ENCODE measurements around the gene DYRK2.

DYRK2 gene

DNA sequence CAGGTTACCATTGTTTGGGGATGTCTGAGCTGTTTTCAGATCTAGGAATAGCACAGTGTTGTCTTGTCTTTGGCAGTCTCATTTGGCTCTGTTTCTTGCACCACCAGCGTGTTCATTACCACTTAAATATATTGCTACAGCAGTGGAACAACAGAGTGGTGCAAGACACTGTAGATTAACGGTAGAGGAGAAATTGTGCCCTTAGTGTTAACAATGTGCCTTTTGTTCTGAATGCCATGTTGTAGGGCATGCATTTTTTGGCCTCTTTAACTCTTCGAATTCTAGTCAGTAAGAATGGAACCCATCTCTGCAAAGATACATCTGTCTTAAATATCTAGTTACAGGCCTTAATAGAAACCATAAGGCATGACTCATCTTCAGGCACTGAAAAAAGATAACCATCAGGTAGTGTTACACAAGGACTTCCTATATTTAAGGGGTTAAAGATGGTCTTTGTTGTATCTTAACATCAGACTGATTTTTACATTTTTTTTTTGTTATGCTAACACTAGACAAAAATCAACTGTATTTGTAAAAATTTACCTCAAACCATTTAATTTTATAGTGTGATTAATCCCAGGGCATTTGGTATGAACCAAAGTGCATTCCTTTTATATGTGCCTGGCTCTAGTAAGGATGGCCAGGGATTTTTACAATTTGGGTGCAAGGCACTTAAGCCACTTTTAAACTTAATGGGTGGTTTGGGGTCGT is 12.9 kb downstream of the DYRK2 start:
- Histone ChIP-seq H3K18ac (ENCODE audit: low read length) (no peak overlapping the region), H3K56ac (ENCODE audit: low read length) (no peak overlapping the region), H3K79me1 (ENCODE audit: low read length) (peaks cover 11% of the 10 kb centered on the region), H2BK5ac (ENCODE audit: low read length) (no peak overlapping the region), H3K4me1 (ENCODE audit: control insufficient read depth, low read depth, low read length) (no peaks in the 10 kb centered on the region), H3K4ac (ENCODE audit: low read depth, low read length) (no peak overlapping the region), H4K8ac (ENCODE audit: low read depth, low read length) (no peak overlapping the region), H2AK5ac (ENCODE audit: low read length) (no peak overlapping the region), H3K27ac (ENCODE audit: low read depth, low read length) (no peak overlapping the region), H3K9ac (ENCODE audit: low read length) (no peak overlapping the region), H2BK15ac (replicated peaks; ENCODE audit: low read depth) (no peak overlapping the region), H4K5ac (ENCODE audit: low read length) (no peak overlapping the region), H3K23ac (ENCODE audit: low read length) (no peak overlapping the region), H3K27me3 (ENCODE audit: insufficient read depth, low read length, poor library complexity) (no peaks in the 10 kb centered on the region), H3K36me3 (ENCODE audit: control insufficient read depth, insufficient read depth, low read length) (peaks cover 8% of the 10 kb centered on the region), H2BK120ac (ENCODE audit: low read depth, low read length) (no peak overlapping the region), H3K79me2 (ENCODE audit: control insufficient read depth, insufficient read depth, low read length) (peaks cover 40% of the 10 kb centered on the region), H3K4me3 (ENCODE audit: low read length) (no peak overlapping the region), H3K4me2 (ENCODE audit: low read length) (no peak overlapping the region)
- no CpG with 5 or more reads among the region's 4 CpGs for WGBS (ENCODE audit: extremely low coverage, insufficient coverage, low lambda C conversion rate)
- DNase-seq: peak; percentile 19

DNA sequence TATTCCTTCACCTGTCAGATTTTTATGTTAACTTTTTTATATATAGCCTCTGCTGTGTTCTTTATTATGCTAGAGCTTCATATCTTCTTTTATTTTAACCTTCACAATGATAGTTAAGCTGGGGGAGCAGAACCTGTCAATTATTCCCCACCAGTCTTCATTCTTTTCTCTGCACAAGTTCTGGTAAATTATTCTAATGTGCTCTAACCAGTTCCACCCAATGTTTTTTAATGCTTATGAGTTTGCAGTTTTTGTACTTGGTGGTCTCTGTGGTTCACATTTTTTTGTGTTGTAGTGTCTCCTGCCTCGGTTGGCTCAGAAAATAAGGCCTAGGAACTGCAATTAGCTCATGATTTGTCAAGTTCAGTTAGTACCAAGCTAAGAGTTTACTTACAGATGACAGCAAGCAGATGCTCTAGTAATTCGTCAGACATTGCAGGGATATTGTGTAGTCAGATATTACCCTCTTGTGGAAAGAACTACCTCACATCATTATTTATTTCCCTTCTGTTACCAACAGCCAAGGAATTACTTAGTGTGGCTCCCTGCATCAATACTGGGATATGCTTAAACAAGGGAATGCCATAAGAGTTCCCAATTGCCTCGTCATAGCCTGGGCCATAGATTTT is 14.5 kb downstream of the DYRK2 start:
- Histone ChIP-seq H2AK5ac (ENCODE audit: low read length) (no peak overlapping the region), H3K4me2 (ENCODE audit: low read length) (no peak overlapping the region), H3K4me3 (ENCODE audit: low read length) (no peak overlapping the region), H2BK5ac (ENCODE audit: low read length) (no peak overlapping the region), H4K5ac (ENCODE audit: low read length) (no peak overlapping the region), H3K4ac (ENCODE audit: low read depth, low read length) (no peak overlapping the region), H3K27ac (ENCODE audit: low read depth, low read length) (no peak overlapping the region), H3K18ac (ENCODE audit: low read length) (no peak overlapping the region), H3K56ac (ENCODE audit: low read length) (no peak overlapping the region), H3K23ac (ENCODE audit: low read length) (peak overlapping the region; percentile 15), H3K79me2 (ENCODE audit: control insufficient read depth, insufficient read depth, low read length) (peaks cover 24% of the 10 kb centered on the region), H3K9ac (ENCODE audit: low read length) (no peak overlapping the region), H3K79me1 (ENCODE audit: low read length) (peaks cover 8% of the 10 kb centered on the region), H3K27me3 (ENCODE audit: insufficient read depth, low read length, poor library complexity) (no peaks in the 10 kb centered on the region), H2BK120ac (ENCODE audit: low read depth, low read length) (no peak overlapping the region), H3K36me3 (ENCODE audit: control insufficient read depth, insufficient read depth, low read length) (peaks cover 5% of the 10 kb centered on the region), H2BK15ac (replicated peaks; ENCODE audit: low read depth) (no peak overlapping the region), H4K8ac (ENCODE audit: low read depth, low read length) (no peak overlapping the region), H3K4me1 (ENCODE audit: control insufficient read depth, low read depth, low read length) (no peaks in the 10 kb centered on the region)
- no CpG with 5 or more reads among the region's 3 CpGs for WGBS (ENCODE audit: extremely low coverage, insufficient coverage, low lambda C conversion rate)
- DNase-seq: no peak

DNA sequence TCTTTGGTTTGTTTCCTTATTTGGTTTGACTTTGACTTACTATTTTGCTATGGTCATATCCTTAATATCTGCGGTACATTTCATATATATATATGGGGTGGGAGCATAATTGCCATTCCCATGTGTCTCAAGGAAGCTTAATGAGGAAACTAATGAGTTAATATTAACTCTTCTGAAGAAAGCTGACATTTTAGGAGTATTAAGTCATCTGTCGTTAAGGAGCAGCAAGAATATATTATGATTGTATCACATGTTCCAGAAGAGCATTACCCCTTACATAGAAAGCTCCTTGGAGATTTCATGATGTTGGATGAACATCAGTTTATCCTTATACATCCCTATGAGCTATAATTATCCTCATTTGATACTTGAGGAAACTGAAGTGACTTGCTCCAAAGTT is 15.6 kb downstream of the DYRK2 start:
- no peak overlapping the region for H3K27ac ChIP-seq (ENCODE audit: low read depth, low read length)
- no peak overlapping the region for H3K4ac ChIP-seq (ENCODE audit: low read depth, low read length)
- no peak overlapping the region for H3K56ac ChIP-seq (ENCODE audit: low read length)
- H3K79me1 ChIP-seq (ENCODE audit: low read length): peaks cover 6% of the 10 kb centered on the region
- no peak overlapping the region for H2AK5ac ChIP-seq (ENCODE audit: low read length)
- peaks cover 1% of the 10 kb centered on the region for H3K36me3 ChIP-seq (ENCODE audit: control insufficient read depth, insufficient read depth, low read length)
- no peak for DNase-seq
- no peak overlapping the region for H2BK5ac ChIP-seq (ENCODE audit: low read length)
- no peak overlapping the region for H3K23ac ChIP-seq (ENCODE audit: low read length)
- H4K5ac ChIP-seq (ENCODE audit: low read length): no peak overlapping the region
- no CpG with 5 or more reads among the region's 2 CpGs for WGBS (ENCODE audit: extremely low coverage, insufficient coverage, low lambda C conversion rate)
- H3K79me2 ChIP-seq (ENCODE audit: control insufficient read depth, insufficient read depth, low read length): peaks cover 14% of the 10 kb centered on the region
- H3K4me1 ChIP-seq (ENCODE audit: control insufficient read depth, low read depth, low read length): no peaks in the 10 kb centered on the region
- no peaks in the 10 kb centered on the region for H3K27me3 ChIP-seq (ENCODE audit: insufficient read depth, low read length, poor library complexity)
- no peak overlapping the region for H4K8ac ChIP-seq (ENCODE audit: low read depth, low read length)
- no peak overlapping the region for H2BK15ac ChIP-seq (replicated peaks; ENCODE audit: low read depth)
- no peak overlapping the region for H3K4me2 ChIP-seq (ENCODE audit: low read length)
- no peak overlapping the region for H3K4me3 ChIP-seq (ENCODE audit: low read length)
- no peak overlapping the region for H3K9ac ChIP-seq (ENCODE audit: low read length)
- no peak overlapping the region for H2BK120ac ChIP-seq (ENCODE audit: low read depth, low read length)
- H3K18ac ChIP-seq (ENCODE audit: low read length): no peak overlapping the region

DNA sequence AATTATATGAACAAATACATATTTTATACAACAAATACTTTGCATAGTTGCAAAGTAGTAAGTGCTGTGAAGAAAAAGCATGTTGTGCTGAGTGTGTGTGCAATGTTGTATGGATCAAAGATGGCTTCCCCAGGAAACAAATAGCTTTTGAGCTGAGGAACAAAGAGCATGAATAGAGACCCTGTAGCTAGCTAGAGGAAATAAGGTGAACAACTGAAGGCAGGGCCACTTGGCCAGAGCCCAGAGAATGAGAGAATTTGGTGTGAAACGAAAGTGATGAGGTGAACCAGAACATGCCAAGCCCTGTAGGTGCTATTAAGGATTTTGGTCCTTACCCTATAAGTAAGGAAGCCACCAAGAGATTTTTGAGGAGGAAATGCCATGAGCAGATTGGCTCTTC is 17.1 kb downstream of the DYRK2 start:
- peaks cover 8% of the 10 kb centered on the region for H3K79me2 ChIP-seq (ENCODE audit: control insufficient read depth, insufficient read depth, low read length)
- no peak overlapping the region for H4K8ac ChIP-seq (ENCODE audit: low read depth, low read length)
- H3K27ac ChIP-seq (ENCODE audit: low read depth, low read length): no peak overlapping the region
- peaks cover 6% of the 10 kb centered on the region for H3K79me1 ChIP-seq (ENCODE audit: low read length)
- no peak for DNase-seq
- H2AK5ac ChIP-seq (ENCODE audit: low read length): no peak overlapping the region
- H3K27me3 ChIP-seq (ENCODE audit: insufficient read depth, low read length, poor library complexity): no peaks in the 10 kb centered on the region
- H2BK5ac ChIP-seq (ENCODE audit: low read length): no peak overlapping the region
- no peaks in the 10 kb centered on the region for H3K4me1 ChIP-seq (ENCODE audit: control insufficient read depth, low read depth, low read length)
- no peak overlapping the region for H3K9ac ChIP-seq (ENCODE audit: low read length)
- peaks cover 1% of the 10 kb centered on the region for H3K36me3 ChIP-seq (ENCODE audit: control insufficient read depth, insufficient read depth, low read length)
- H3K23ac ChIP-seq (ENCODE audit: low read length): no peak overlapping the region
- no peak overlapping the region for H2BK120ac ChIP-seq (ENCODE audit: low read depth, low read length)
- no peak overlapping the region for H3K56ac ChIP-seq (ENCODE audit: low read length)
- H3K4me3 ChIP-seq (ENCODE audit: low read length): no peak overlapping the region
- H2BK15ac ChIP-seq (replicated peaks; ENCODE audit: low read depth): no peak overlapping the region
- no peak overlapping the region for H4K5ac ChIP-seq (ENCODE audit: low read length)
- WGBS (ENCODE audit: extremely low coverage, insufficient coverage, low lambda C conversion rate): no CpG with 5 or more reads among the region's 1 CpG
- H3K4me2 ChIP-seq (ENCODE audit: low read length): no peak overlapping the region
- no peak overlapping the region for H3K18ac ChIP-seq (ENCODE audit: low read length)
- no peak overlapping the region for H3K4ac ChIP-seq (ENCODE audit: low read depth, low read length)

DNA sequence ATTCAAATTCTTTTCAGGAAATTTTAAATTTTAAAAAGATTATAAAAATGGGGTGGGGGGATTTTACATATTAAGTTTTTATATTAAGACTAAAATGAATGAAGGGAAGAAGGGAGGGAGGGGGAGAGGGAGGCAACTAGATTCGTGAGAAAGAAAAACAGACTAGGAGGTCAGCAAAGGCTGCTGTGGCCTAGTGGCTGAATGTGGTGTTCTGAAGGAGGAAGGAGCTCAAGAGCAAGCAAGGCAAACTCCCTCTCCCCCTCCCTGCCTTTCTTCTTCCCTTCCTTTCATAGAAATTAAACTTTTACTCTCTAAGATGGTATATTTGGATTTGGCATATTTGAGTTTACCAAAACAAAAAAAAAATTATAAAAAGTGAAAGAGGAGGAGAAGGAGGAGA is 18.1 kb downstream of the DYRK2 start:
- no peak overlapping the region for H2BK120ac ChIP-seq (ENCODE audit: low read depth, low read length)
- no peak overlapping the region for H2BK15ac ChIP-seq (replicated peaks; ENCODE audit: low read depth)
- peak; percentile 21 for DNase-seq
- no peak overlapping the region for H4K8ac ChIP-seq (ENCODE audit: low read depth, low read length)
- no peak overlapping the region for H3K4me3 ChIP-seq (ENCODE audit: low read length)
- H2BK5ac ChIP-seq (ENCODE audit: low read length): no peak overlapping the region
- H3K4me2 ChIP-seq (ENCODE audit: low read length): no peak overlapping the region
- no peaks in the 10 kb centered on the region for H3K36me3 ChIP-seq (ENCODE audit: control insufficient read depth, insufficient read depth, low read length)
- H3K27me3 ChIP-seq (ENCODE audit: insufficient read depth, low read length, poor library complexity): no peaks in the 10 kb centered on the region
- H3K56ac ChIP-seq (ENCODE audit: low read length): no peak overlapping the region
- no peak overlapping the region for H3K23ac ChIP-seq (ENCODE audit: low read length)
- H3K9ac ChIP-seq (ENCODE audit: low read length): no peak overlapping the region
- H3K27ac ChIP-seq (ENCODE audit: low read depth, low read length): no peak overlapping the region
- H3K4ac ChIP-seq (ENCODE audit: low read depth, low read length): no peak overlapping the region
- no peak overlapping the region for H4K5ac ChIP-seq (ENCODE audit: low read length)
- no CpG with 5 or more reads among the region's 1 CpG for WGBS (ENCODE audit: extremely low coverage, insufficient coverage, low lambda C conversion rate)
- peaks cover 3% of the 10 kb centered on the region for H3K79me1 ChIP-seq (ENCODE audit: low read length)
- H3K4me1 ChIP-seq (ENCODE audit: control insufficient read depth, low read depth, low read length): no peaks in the 10 kb centered on the region
- no peak overlapping the region for H3K18ac ChIP-seq (ENCODE audit: low read length)
- peaks cover 4% of the 10 kb centered on the region for H3K79me2 ChIP-seq (ENCODE audit: control insufficient read depth, insufficient read depth, low read length)
- no peak overlapping the region for H2AK5ac ChIP-seq (ENCODE audit: low read length)
